Progenitor cell of endocrine pancreas (in vitro differentiated cells): Measurements from ENCODE around the gene SCAMP1. TPM values are rescaled to one million over a fixed set of nuclear protein-coding genes. Genes with fewer than 3 reads are reported as not detected.
A peak's percentile ranks its signal among the peaks of the same experiment; 100 is the strongest.

Experiments
- DNase-seq: peaks from one replicate; pipeline ENCODE4 v3.0.0; 2021; ENCODE audit warnings: low spot score; ENCODE audit not compliant: unreplicated experiment
- H3K27ac Mint-ChIP-seq: 2 replicates; pipeline ENCODE4 v1.8.0; 2021; ENCODE audit warnings: mild to moderate bottlenecking, moderate library complexity, mixed read lengths
- H3K27me3 Mint-ChIP-seq: 2 replicates; pipeline ENCODE4 v1.8.0; 2021; ENCODE audit warnings: mixed read lengths
- H3K36me3 Mint-ChIP-seq: 2 replicates; pipeline ENCODE4 v1.8.0; 2022; ENCODE audit warnings: mixed read lengths; ENCODE audit not compliant: insufficient read depth
- H3K4me1 Mint-ChIP-seq: 2 replicates; pipeline ENCODE4 v1.8.0; 2021; ENCODE audit warnings: low read depth, mixed read lengths
- H3K4me3 Mint-ChIP-seq: 2 replicates; pipeline ENCODE4 v1.8.0; 2021; ENCODE audit warnings: low read depth, mild to moderate bottlenecking, moderate library complexity, mixed read lengths
- H3K9me3 Mint-ChIP-seq: 2 replicates; pipeline ENCODE4 v1.8.0; 2021; ENCODE audit warnings: low read depth, mixed read lengths
- total RNA-seq: library from RNA; stranded (reverse); gene quantifications from 2 replicates; pipeline ENCODE4 v1.2.1, GENCODE V29; 2021
- TF ChIP-seq, protein P1 (sequence below): fragments of 200-600 bp; sonication (generic); IDR thresholded peaks from one replicate; pipeline ENCODE4 v1.5.0; 2021; ENCODE audit warnings: antibody characterized with exemption, mild to moderate bottlenecking; ENCODE audit not compliant: unreplicated experiment

Gene SCAMP1
- total RNA-seq, 1 donor from 2014 or later, result 43.5 TPM

DNA sequence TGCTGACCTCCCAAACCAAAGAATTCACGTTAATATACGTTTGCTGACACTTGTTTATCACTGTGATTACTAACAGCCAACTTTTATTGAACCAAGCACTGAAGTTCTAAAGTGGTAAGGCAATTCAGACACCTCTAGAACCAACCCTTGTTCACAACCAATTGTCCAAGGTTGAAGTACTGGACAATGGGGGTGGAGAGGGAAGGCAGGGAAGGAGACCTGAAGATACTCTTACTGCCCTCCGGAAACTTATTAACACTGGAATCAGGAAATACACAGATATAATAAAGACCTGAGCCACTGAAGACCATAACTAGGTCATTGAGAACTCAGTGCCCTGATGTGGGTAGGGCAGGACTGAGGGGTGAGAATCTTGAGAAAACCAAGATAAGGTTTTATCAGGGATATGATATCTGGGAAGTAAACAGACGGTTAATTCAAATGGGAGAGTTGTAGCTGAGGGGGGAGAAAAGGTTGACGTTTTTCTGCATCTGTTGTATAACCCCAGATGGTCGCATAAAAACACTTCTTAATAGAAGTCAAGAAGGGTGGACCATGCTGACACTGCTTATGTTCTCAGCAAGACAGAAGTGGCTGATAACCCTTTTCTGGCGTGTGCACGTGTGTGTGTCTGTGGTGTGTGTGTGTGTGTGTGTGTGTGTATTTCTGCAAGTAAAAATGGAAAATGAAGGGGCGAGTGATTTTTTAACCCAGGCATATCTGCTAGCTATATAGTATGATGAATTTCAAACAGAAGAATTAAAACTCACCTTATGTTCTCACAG, 162.3 kb downstream of the SCAMP1 start:
- Mint-ChIP-seq H3K27me3 (peaks cover 59% of the 10 kb centered on the region), H3K4me3 (no peak overlapping the region), H3K9me3 (no peaks in the 10 kb centered on the region), H3K36me3 (peaks cover 1% of the 10 kb centered on the region), H3K27ac (no peak overlapping the region), H3K4me1 (peaks cover 36% of the 10 kb centered on the region)
- TF ChIP-seq, protein P1, sequence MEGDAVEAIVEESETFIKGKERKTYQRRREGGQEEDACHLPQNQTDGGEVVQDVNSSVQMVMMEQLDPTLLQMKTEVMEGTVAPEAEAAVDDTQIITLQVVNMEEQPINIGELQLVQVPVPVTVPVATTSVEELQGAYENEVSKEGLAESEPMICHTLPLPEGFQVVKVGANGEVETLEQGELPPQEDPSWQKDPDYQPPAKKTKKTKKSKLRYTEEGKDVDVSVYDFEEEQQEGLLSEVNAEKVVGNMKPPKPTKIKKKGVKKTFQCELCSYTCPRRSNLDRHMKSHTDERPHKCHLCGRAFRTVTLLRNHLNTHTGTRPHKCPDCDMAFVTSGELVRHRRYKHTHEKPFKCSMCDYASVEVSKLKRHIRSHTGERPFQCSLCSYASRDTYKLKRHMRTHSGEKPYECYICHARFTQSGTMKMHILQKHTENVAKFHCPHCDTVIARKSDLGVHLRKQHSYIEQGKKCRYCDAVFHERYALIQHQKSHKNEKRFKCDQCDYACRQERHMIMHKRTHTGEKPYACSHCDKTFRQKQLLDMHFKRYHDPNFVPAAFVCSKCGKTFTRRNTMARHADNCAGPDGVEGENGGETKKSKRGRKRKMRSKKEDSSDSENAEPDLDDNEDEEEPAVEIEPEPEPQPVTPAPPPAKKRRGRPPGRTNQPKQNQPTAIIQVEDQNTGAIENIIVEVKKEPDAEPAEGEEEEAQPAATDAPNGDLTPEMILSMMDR, result no peak
- no peak for DNase-seq

- Mint-ChIP-seq H3K4me3 (no peak overlapping the region), H3K9me3 (no peaks in the 10 kb centered on the region), H3K27me3 (peaks cover 58% of the 10 kb centered on the region), H3K36me3 (peaks cover under 1% of the 10 kb centered on the region), H3K27ac (no peak overlapping the region), H3K4me1 (peaks cover 34% of the 10 kb centered on the region)
- DNase-seq, result no peak
- TF ChIP-seq, protein P1, result no peak
These were observed 163.1 kb downstream of the SCAMP1 start for GRCh38 chr5:78523314-78524193.

DNA sequence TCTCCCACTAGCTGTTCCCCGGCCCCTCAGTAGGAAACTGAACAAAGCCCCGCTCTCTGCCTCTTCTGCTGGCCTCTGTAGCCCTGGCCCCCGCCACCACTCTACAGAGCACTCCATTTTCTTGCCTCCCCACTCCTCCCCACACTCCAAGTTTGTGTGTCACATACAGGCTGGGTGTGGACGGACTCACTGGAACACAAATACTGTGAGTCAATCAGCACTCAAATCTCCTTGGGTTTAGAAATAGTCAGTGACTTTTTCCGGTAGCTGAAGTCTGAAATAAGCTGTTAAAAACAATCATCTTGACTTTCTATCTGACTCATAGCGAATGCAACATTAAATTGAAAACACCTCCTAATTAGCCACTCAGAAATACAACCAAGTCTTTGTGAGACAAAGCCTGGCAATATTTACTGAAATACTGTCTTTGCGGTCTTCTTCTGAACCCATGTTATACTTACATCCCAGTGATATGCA, 165.7 kb downstream of the SCAMP1 start:
- no peak overlapping the region for H3K27ac Mint-ChIP-seq
- no peak for DNase-seq
- H3K4me1 Mint-ChIP-seq, result peaks cover 29% of the 10 kb centered on the region
- H3K4me3 Mint-ChIP-seq, result no peak overlapping the region
- peaks cover 1% of the 10 kb centered on the region for H3K36me3 Mint-ChIP-seq
- no peaks in the 10 kb centered on the region for H3K9me3 Mint-ChIP-seq
- TF ChIP-seq, protein P1, result no peak
- H3K27me3 Mint-ChIP-seq, result peaks cover 34% of the 10 kb centered on the region

GRCh38 chr5:78527054-78527859, 166.8 kb downstream of the SCAMP1 start:
- no peak for DNase-seq
- no peaks in the 10 kb centered on the region for H3K9me3 Mint-ChIP-seq
- peaks cover 1% of the 10 kb centered on the region for H3K36me3 Mint-ChIP-seq
- H3K27ac Mint-ChIP-seq, result peak overlapping the region; percentile 63
- peaks cover 34% of the 10 kb centered on the region for H3K27me3 Mint-ChIP-seq
- no peak overlapping the region for H3K4me3 Mint-ChIP-seq
- peaks cover 24% of the 10 kb centered on the region for H3K4me1 Mint-ChIP-seq
- TF ChIP-seq, protein P1, result no peak
